DMS114 treated with DMSO at 0.1 percent for 48 hours (cell line): ENCODE measurements around the gene TMEM239.
"Not testable (repeated sequence)": the region's sequence is repeated elsewhere in the genome, so short reads cannot be mapped to it uniquely, and the experiment has no call there.

ENCODE experiments used
- DNase-seq: peaks from one replicate; lab custom pipeline; 2025; ENCODE audit not compliant: unreplicated experiment; lab: John Stamatoyannopoulos, UW

Gene TMEM239

DNA sequence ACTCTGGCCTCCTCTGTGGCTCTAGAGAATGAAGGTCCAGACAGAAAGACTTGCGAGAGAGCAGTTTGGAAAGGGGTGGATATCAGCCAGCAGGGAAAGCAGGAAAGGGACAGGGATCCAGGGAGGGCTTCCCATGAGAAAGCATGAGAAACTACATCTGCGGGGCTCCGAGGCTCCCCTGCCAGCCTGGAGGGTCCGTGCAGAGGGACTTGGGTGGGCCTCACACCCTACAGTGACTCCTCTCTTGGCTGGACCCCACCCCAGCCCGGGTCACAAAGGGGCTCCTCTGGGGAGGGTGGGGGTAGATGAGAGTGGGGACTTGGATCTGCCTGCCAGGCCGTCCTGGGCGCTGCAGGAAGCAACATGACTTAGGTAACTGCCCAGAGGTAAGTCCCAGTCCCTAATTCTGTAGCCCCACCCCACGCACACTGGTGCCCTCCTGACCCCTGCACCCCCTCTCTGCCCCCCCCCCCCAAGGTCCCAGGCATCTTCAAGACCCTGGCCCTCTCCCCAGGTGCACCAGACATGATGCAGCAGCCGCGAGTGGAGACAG lies at the start of gene TMEM239:
TSS of gene TMEM239 (plus strand) at position 335 of the 553 bp plus-strand sequence. CDS start at position 526, 191 bp downstream.
- DNase-seq: no peak

DNA sequence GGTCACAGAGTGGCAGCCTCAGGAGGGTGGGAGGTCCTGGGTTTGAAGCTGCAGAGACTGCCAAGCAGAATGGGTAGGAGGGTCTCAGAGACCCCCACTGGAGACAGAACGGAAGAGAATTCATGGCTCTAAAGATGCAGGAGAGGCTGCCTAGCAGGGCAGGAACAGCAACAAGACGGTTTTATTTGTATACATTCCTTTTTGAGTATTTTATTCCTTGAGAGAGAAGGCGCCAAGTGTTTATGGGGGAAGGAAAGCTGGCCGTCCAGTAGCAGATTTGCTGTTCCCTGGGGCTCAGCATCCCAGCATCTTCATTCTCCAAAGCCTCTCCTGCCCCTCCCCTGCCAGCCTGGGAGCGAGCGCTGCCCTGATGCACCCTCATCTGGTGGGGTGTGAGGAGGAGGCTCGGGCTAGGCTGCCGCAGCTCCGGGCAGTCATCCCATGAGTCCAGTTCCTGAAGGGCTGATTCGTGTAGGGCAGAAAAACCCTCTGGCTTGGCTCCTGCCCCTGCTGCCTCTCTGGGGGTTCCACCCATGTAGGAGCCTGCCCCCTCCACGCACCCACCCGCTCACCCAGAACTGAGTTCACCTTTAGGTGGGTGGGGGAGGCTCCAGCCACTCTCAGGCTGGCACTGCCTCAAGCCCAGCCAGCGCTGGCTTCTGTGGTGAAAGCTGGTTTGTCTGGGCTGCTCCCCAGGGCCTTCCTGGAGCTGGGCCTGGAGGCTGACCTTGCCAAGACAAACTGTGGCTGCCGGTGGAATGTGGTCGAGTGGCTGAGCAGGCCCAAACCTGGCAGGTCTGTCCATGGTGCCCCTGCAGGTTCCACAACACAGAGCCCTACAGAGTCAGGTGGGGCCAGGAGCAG lies 48.2 kb upstream of the TMEM239 start:
- no peak for DNase-seq

DNA sequence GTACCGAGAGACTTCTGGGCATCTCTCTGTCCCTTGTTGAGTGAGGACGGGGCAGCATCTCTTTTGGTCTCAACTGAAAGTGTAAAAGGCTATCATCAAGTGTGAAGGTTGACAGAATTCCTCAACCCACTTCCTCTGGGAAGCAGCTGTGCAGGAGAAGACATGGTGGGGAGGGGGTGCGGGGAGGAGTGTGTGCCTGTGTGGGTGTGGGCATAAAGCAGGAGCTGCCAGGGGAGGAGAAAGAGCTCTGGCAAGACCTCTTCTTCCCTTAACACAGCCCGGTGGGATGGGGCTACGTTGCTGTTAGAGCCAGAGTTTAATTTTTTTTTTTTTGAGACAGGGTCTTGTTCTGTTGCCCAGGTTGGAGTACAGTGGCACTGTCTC lies 47.5 kb upstream of the TMEM239 start:
- no peak for DNase-seq

- DNase-seq: not testable (repeated sequence)
Observed at GRCh38 chr20:2770091-2770490, 46.1 kb upstream of the TMEM239 start.

DNA sequence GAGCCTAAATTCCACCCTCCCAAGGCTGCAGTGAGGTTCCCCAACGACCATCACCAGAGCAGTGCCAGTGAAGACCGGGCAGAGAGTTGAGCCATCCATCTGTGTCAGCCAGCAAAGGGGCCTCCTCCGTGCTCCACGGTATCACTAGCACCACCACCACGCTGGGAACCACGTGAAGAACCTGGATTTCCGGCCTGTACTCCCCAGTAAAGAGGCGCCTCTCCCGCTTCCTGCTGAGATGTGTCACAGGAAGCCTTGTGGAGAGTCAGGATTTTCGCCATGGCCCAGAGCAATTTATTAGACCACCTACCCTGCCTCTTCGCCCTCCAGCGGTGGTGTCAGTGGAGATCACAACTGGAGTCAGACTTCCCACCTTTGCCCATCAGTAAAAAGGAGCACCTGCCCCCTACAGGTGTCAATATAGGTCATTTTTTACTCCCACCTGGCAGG lies 44.5 kb upstream of the TMEM239 start:
- DNase-seq: no peak

DNA sequence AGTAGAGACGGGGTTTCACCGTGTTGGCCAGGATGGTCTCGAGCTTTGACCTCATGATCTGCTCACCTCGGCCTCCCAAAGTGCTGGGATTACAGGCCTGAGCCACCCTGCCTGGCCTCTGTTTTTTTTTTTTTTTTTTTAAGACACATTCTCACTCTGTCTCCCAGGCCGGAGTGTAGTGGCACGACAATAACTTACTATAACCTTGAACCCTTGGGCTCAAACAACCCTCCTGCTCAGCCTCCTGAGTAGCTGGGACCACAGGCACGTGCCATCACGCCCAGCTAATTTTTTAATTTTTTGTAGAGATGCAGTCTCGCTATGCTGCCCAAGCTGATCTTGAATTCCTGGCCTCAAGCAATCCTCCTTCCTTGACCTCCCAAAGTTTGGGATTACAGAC lies 42.4 kb upstream of the TMEM239 start:
- DNase-seq: no peak

DNA sequence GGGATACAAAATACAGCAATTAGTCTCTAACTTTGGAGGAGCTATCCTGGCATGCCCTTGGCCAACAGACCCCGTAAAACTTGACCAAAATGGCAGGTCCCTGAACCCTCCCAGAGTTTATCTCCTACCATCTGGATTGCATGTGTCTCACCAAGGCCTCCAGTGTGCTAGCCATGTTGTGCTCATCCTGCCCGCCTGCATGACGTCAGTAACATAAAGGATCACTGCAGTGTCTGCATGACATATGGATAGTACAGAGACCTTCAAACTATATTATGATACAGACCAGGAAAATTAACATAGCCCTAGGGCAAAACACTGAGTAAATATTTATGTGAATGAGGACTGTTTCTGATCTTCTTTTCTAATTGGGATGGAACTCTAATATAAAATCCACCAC lies 41.0 kb upstream of the TMEM239 start:
- no peak for DNase-seq

DNA sequence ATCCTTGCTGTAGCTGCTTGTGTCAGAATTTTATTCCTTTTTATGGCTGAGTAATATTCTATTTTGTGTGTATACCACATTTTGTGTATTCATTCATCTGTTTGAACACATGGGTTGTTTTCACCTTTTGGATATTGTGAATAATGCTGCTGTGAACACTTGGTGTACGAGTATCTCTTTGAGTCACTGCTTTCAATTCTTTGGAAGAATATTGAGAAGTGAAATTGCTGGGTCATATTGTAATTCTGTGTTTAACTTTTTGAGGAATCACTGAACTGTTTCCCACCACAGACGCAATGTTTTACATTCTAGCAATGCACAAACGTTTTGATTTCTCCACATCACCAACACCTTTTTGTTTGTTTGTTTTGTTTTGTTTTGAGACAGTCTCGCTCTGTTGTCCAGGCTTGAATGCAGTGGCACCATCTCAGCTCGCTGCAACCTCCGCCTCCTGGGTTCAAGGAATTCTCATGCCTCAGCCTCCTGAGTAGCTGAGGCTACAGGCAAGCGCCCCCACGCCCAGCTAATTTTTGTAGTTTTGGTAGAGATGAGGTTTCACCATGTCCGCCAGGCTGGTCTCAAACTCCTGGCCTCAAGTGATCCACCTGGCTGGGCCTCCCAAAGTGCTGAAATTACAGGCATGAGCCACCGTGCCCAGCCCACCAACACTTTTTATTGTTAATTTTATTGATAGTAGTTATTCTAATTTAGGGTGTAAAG lies 37.4 kb upstream of the TMEM239 start:
- DNase-seq: no peak

DNA sequence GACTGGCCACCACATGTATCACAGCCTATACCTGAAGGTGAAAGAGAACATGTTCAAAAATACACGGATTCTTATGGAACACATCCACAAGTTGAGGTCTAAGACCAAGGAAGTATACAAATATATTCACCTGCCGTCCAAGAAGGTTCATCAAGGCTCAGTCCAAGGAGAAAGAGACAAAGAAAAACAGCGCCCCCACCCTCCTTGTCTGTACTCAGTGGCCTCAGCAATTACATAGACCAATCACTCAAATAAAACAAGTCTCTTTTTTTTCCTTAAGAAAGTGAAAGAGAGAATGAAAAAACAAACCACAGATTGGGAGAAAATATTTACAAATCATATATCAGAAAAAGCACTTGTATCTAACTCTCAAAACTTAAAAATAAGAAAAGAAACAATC lies 35.2 kb upstream of the TMEM239 start:
- DNase-seq: no peak

- no peak for DNase-seq
Observed at GRCh38 chr20:2783908-2784566, 32.1 kb upstream of the TMEM239 start.

DNA sequence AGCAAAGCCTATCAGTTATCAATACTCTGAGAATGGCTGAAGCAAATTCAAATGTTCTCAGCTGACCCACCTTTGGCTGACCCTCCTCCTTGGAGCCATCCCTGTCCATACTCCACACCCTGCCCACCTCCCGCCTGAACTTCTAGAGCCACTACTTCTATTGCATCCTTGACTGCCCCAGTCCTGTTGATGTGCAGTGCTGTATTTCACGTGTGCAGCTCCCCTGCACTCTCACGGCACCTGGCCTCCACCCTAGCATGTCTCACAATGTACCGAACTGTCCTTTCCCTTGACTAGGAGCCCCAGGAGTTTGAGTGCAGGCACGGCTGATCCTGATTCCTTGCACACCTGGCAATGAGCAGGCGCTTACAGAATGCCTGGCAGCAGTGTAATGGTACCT lies 22.7 kb upstream of the TMEM239 start:
- no peak for DNase-seq

DNA sequence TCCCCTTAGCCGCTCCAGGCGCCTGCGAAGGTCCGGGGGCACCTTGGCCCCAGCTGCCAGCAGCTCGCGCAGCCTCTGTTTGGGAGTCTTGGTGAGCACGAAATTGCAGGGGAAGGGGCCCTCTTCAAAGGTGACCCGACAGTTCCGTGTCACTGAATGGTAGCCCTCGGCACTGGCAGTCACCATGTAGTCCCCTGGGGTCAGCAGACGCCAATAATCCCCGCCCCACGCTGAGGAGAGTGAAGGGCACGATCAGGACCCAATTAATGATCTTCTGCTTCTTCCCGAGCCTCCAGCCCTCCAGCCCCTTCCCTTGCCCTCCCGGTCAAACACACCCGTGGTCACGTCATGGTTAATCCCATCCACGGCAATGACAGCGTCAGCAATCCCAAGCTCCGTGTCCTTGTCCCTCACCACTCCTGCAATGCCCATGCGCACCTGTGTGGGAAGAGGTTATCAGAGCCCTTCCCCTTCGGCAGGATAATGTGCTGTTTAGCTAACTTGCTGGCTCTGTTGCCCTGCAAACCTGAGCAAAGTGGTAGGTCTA lies 21.9 kb upstream of the TMEM239 start:
- DNase-seq: no peak

- no peak for DNase-seq
Observed at GRCh38 chr20:2794866-2795447, 21.2 kb upstream of the TMEM239 start.

GRCh38 chr20:2795451-2795850 lies 20.7 kb upstream of the TMEM239 start:
- no peak for DNase-seq

- no peak for DNase-seq
Observed at GRCh38 chr20:2796011-2796660, 20.0 kb upstream of the TMEM239 start.

- DNase-seq: no peak
Observed at GRCh38 chr20:2797136-2797983, 18.8 kb upstream of the TMEM239 start.

DNA sequence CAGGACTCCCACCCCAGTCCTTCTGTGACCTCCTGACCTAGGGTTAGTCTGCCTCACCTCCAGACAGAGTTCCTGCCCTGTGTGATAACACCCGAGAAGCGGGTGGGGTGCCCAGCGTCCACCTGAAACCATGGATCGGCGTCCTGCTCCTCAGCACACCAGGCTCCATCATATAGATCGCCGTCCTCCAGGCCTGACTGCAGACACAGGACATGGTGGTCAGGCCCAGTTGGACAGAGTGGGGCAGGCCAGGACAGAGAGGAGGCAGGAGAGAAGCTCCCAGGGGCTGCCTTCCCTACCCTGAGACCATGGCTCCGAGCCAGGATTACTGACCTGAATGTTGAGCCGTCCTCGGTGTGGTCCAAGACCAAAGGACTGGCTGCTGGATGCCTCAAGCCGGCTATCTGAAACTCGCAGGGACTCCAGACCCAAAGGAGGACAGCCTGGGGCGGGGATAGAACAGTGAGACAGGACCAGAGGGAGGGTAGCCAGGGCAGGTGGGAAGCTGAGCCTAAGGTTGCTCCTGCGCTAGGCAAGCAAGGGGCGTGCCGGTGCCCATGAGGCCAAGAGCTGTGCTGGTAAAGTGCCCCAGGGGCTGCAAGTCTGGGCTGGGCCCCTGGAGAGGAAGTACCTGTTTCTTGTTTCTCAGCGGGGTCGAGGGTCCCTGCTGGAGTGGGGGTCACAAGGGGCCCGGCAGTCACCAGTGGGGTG lies 17.9 kb upstream of the TMEM239 start:
- no peak for DNase-seq

- DNase-seq: no peak
Observed at GRCh38 chr20:2798814-2799213, 17.4 kb upstream of the TMEM239 start.

DNA sequence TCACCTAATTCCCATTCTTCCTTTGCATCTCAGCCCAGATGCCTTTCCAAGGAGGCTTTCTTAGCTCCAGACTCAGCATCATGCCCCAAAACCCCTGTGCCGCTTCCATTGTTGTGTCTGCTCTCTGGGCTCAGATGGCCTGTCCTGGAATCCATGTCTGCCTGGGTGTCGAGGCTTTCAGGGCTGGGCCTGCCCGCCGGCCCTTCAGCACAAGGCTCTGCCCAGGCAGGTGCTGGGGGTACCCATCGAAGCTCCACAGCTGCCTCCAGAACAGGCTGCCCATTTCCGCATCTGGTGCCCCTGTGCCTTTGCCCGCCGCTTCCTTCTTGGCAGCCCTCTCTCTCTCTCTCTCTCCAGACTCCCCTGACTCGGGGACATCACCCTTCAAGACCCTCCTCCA lies 16.9 kb upstream of the TMEM239 start:
- no peak for DNase-seq
